HG03378 (cell line): ENCODE data around the gene CACNB2.
"Not testable (repeated sequence)": the region's sequence is repeated elsewhere in the genome, so short reads cannot be mapped to it uniquely, and the experiment has no call there.

Source experiments
- ATAC-seq: cut with Tn5 transposase; IDR thresholded peaks from one replicate; pipeline ENCODE4 v1.9.1; 2021; ENCODE audit warnings: mild to moderate bottlenecking, moderate library complexity; ENCODE audit not compliant: unreplicated experiment

Gene CACNB2

DNA sequence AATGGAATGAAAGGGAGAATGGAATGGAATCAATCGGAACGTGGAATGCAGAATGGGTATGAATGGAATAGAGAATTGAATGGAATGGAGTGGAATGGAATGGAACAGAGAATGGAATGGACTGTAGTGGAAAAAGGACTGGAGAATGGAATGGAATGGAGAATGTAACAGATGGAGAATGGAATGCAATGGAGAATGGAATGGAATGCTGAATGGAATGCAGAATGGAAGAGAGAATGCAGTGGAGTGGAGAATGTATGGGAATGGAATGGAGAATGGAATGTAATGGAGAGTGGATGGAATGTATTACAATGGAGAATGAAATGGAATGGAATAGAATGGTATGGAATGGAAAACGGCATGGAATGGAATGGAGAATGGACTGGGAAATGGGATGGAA is 414.3 kb downstream of the CACNB2 start:
- ATAC-seq = no peak

DNA sequence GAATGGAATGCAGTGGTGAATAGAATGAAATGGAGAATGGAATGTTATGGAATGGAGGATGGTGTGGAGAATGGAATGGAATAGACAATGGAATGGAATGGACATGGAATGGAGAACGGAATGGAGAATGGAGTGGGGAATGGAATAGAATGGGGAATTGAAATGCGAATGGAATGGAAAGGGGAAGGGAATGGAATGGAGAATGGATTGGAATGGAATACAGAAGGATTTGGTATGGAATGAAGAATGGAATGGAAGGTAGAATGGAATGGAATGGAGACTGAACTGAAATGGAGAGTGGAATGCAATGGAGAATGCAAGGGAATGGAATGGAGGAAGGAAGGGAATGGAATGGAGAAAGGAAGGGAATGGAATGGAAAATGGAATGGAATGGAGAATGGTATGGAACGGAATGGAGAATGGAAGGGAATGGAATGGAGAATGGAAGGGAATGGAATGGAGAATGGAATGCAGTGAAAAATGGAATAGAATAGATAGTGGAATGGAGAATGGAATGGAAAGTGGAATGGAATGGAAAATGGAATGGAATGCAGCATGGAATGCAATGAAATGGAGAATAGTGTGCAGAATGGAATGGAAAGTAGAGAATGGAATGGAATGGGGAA is 416.4 kb downstream of the CACNB2 start:
- no peak for ATAC-seq

DNA sequence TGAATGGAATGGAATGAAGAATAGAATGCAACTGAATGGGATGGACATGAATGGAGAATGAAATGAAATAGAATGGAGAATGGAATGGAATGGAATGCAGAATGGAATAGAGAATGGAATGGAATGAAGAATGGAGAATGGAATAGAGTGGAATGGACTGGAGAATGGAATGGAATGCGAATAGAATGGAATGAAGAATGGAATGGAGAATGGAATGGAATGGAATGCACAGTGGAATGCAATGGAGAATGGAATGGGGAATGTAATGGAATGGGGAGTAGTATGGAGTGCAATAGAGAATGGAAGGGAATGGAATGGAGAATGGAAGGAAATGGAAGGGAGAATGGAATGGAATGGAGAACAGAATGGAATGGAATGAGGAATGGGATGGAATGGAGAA is 417.7 kb downstream of the CACNB2 start:
- ATAC-seq = no peak

DNA sequence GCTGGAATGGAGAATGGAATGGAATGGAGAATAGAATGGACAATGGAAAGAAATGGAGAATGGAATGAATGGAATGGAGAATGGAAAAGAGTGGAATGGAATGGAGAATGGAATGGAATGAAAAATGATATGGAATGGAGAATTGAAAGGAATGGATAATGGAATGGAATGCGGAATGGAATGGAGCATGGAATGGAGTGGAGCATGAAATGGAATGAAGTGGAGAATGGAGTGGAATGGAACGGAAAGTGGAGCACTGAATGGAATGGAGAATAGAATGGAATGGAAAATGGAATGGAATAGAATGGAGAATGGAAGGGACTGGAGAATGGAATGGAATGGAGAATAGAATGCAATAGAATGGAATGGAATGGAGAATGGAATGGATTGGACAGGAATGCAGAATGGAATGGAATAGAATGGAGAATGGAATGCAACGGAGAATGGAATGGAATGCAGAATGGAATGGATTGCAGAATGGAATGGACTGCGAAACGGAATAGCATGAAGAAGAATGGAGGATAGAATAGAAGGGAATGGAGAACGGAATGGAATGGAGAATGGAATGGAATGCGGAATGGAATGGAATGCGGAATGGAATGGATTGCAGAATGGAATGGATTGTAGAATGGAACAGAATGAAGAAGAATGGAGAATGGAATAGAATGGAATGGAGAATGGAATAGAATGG is 421.8 kb downstream of the CACNB2 start:
- ATAC-seq = no peak

DNA sequence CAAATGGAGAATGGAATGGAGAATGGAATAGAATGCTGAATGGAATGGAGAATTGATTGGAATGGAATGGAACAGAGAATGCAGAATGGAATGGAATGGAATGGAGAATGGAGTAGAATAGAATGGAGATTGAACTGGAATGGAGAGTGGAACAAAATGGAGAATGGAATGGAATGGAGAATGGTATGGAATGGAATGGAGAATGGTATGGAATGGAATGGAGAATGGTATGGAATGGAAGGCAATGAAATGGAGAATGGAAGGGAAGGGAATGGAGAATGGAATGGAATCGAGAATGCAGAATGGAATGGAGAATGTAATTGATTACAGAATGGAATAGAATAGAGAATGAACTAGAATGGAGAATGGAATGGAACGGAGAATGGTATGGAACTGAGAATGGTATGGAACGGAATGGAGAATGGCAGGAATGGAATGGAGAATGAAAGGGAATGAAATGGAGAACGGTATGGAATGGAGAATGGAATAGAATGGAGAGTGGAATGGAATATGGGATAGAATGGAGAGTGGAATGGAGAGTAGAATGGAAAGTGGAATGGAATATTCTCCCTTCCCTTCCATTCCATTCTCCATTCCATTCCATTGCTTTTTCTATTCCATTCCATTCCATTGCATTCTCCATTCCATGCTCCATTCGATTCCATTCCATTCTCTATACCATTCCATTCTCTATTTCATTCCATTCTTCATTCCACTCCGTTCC is 422.9 kb downstream of the CACNB2 start:
- ATAC-seq = no peak

DNA sequence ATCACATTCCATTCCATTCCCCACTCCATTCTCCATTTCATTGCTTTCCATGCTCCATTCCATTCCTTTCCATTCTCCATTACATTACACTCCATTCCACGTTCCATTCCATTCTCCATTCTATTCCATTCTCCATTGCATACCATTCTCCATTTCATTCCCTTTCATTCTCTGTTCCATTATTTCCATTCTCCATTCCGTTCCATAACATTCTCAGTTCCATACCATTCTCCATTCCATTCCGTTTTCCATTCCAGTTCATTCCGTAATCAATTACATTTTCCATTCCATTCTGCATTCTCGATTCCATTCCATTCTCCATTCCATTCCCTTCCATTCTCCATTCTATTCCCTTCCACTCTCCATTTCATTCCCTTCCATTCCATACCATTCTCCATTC is 424.8 kb downstream of the CACNB2 start:
- ATAC-seq = no peak

DNA sequence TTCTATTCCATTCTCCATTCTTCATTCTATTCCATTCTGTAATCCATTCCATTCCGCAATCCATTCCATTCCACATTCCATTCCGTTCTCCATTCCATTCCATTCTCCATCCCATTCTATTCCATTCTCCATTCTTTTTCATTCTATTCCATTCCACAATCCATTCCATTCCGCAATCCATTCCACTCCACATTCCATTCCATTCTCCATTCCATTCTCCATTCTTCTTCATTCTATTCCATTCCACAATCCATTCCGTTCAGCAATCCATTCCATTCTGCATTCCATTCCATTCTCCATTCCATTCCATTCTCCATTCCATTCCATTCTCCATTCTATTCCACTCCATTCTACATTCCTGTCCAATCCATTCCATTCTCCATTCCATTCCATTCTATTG is 426.0 kb downstream of the CACNB2 start:
- no peak for ATAC-seq

DNA sequence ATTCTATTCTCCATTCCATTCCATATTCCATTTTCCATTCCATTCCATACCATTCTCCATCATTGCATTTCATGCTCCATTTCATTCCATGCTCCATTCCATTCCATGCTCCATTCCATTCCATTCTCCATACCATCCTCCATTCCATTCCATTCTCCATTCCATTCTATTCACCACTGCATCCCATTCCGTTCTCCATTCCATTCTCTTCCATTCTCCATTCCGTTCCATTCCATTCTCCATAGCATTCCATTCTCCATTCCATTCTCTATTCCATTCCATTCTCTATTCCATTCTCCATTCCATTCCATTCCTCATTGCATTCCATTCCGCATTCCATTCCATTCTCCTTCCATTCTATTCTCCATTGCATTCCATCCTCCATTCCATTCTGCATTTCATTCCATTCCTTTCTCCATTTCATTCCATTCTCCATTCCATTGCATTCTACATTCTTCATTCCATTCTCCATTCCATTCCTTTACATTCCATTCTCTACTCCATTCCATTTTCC is 427.2 kb downstream of the CACNB2 start:
- ATAC-seq = no peak

DNA sequence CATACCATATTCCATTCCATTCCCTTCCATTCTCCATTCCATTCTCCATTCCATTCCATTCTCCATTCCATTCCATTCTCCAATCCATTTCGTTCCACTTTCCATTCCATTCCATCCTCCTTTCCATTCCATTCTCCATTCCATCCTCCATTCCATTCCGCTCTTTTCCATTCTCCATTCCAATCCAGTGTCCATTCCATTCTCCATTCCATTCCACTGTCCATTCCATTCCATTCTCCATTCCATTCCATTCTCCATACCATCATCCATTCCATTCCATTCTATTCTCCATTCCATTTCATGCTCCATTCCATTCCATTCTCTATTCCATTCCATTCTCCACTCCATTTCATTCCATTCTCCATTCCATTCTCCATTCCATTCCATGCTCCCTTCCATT is 430.2 kb downstream of the CACNB2 start:
- ATAC-seq = not testable (repeated sequence)

DNA sequence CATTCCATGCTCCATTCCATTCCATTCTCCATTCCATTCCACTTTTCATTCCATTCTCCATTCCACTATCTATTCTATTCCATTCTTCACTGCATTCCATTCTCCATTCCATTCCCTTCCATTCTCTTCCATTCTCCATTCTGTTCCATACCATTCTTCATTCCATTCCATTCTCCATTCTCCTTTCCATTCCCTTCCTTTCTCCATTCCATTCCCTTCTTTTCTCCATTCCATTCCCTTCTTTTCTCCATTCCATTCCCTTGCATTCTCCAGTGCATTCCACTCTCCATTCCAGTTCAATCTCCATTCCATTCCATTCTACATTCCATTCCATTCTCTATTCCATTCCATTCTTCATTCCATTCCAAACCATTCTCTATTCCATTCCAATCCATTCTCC is 430.9 kb downstream of the CACNB2 start:
- no peak for ATAC-seq

DNA sequence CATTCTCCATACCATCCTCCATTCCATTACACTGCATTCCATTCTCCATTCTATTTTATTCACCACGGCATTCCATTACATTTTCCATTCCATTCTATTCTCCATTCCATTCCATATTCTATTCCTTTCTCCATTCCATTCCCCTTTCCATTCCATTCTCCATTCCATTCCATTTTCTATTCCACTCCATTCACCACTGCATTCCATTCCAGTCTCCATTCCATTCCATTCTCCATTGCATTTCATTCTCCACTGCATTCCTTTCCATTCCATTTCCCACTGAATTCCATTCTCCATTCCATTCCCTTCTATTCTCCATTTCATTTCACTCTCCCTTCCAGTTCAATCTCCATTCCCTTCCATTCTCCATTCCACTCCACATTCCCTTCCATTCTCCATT is 431.6 kb downstream of the CACNB2 start:
- no peak for ATAC-seq

DNA sequence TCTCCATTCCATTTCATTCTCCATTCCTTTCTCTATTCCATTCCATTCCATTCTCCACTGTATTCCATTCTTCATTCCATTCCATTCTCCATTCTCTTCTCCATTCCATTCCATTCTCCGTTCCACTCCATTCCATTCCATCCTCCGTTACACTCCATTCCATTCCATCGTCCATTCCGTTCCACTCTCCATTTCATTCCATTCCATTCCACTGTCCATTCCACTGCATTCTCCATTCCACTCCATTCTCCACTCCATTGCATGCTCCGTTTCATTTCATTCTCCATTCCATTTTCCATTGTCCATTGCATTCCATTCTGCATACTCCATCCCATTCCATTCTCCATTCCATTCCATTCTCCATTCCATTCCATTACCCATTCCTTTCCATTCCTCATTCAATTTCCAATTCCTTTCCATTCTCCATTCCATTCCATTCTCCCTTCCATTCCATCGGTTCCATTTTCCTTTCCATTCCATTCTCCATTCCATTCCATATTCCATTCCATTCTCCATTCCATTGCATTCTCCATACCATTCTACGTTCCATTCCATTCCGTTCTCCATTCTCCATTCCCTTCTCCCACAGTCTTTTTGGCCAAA is 432.8 kb downstream of the CACNB2 start:
- ATAC-seq = no peak

DNA sequence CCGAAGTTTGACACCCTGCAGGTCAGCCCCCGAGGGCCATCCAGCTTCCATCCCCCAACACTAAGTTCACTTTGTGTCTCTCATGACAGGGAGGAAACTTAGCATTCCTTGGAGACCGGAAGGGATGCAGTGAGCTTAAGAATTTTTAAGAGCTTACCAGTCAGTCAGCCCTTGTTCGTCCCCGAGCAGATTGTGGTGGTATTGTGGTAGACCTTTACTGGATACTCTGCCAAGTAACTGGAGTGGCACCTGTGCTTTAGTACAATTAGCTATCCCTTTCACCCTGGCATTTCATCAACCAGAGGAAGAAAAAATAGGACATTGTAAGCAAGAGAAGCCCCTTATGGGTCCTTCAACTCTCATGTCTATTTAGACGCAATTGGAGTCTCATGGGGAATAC is 436.4 kb downstream of the CACNB2 start:
- no peak for ATAC-seq

DNA sequence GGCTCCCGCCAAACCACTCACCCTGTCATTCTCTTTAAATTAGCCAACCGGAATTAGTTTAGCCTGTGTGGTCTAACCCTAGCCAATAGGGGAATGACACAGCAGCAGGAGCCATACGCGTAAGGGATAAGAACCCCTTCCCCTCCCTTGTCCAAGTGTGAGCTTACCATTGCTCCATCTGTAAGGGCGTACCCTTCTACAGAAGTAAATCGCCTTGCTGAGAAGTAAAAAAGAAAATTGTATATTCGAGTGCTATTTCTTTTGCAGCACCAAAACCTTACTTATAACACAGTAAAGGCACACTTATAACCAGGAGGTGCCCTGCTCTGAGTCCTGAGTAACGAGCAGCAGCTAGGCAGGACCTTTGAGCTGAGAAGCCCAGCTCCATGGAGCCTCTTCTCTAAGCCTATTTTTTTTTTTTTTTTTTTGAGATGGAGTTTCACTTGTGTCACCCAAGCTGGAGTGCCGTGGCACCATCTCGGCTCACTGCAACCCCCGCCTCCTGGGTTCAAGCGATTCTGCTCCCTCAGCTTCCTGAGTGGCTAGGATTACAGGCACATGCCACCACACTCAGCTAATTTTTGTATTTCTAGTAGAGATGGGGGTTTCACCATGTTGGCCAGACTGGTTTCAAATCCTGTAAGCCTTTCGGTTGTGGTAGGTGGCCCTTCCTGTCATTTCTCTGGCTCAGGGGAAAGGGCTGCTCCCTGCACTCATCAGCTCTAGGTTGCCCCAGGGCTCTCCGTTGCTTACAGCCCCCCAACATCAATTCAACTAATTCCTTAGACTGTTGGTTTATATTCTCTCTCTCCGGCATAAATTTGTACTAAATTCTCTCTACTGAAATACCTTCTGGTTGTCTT is 437.8 kb downstream of the CACNB2 start:
- ATAC-seq = no peak

DNA sequence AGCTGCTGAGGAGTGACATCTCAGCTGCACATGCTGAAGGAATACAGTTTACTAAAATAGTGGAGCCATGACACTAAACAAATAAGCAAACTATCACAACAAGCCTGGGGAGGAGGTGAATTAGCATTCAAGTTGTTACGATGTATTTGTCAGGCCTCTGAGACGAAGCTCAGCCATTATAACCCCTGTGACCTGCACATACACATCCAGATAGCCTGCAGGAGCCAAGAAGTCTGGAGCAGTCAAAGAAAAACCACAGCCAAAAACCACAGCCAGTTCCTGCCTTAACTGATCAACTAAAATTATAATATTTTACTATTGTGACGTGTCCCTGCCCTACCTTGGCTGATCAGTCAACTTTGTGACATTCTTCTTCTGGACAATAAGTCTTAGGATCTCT is 442.6 kb downstream of the CACNB2 start:
- peak; percentile 74 for ATAC-seq

DNA sequence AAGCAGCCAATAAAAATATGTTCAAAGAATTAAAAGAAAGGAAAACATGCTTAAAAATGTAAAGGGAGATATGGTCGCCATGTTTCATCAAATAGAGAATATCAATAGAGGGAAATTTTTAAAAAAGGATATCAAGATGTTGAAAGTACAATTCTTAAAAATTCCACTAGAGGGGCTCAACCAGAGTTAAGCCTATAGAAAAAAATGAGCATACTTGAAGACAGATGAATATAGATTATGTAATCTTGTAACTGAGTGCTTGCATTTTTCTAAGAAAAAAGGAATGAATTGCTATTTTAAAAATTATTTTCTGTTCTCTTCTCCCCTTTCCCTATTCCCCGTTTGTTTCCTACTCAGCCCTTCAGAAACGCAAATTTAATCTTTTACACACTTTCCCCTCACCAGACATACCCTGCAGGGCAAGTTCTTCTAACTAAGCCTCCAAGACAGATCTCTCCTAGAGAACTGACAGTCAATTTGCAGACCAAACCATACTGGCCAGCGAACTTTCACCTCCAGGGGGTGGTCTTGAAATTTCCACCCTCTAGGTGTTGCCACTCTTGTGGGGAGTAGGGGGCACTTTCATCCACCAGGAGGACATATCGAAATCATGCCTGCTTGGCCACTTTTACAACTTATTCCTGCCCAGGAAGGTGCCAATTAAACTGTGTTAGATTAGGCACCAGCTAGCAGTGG is 443.5 kb downstream of the CACNB2 start:
- ATAC-seq = no peak

DNA sequence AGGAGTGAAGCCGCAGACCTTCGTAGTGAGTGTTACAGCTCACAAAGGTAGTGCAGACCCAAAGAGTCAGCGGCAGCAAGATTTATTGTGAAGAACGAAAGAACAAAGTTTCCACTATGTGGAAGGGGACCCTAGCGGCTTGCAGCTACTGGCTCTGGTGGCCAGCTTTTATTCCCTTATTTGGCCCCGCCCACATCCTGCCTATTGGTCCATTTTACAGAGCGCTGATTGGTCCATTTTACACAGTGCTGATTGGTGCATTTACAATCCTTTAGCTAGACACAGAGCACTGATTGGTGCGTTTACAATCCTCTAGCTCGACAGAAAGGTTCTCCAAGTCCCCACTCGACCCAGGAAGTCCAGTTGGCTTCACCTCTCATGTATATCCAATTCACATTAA is 446.4 kb downstream of the CACNB2 start:
- ATAC-seq = not testable (repeated sequence)

DNA sequence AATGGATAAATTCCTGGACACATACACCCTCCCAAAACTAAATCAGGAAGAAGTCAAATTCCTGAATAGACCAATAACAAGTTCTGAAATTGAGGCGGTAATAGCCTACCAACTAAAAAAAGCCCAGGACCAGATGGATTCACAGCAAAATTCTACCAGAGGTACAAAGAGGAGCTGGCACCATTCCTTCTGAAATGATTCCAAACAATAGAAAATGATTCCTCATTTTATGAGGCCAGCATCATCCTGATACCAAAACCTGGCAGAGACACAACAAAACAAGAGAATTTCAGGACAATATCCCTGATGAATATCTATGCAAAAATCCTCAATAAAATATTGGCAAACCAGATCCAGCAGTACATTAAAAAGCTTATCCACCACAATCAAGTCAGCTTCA is 450.9 kb downstream of the CACNB2 start:
- ATAC-seq = not testable (repeated sequence)
